Activated T-helper 9 cell treated with anti-CD3 and anti-CD28 coated beads, Interleukin-2, amount 50 U/mL, for 16 hours (primary cell): ENCODE results near the gene CFAP65.

Source experiments
- DNase-seq: peaks from one replicate; pipeline ENCODE4 v3.0.0-alpha.2; 2020; ENCODE audit warnings: low read depth

The CFAP65 gene

DNA sequence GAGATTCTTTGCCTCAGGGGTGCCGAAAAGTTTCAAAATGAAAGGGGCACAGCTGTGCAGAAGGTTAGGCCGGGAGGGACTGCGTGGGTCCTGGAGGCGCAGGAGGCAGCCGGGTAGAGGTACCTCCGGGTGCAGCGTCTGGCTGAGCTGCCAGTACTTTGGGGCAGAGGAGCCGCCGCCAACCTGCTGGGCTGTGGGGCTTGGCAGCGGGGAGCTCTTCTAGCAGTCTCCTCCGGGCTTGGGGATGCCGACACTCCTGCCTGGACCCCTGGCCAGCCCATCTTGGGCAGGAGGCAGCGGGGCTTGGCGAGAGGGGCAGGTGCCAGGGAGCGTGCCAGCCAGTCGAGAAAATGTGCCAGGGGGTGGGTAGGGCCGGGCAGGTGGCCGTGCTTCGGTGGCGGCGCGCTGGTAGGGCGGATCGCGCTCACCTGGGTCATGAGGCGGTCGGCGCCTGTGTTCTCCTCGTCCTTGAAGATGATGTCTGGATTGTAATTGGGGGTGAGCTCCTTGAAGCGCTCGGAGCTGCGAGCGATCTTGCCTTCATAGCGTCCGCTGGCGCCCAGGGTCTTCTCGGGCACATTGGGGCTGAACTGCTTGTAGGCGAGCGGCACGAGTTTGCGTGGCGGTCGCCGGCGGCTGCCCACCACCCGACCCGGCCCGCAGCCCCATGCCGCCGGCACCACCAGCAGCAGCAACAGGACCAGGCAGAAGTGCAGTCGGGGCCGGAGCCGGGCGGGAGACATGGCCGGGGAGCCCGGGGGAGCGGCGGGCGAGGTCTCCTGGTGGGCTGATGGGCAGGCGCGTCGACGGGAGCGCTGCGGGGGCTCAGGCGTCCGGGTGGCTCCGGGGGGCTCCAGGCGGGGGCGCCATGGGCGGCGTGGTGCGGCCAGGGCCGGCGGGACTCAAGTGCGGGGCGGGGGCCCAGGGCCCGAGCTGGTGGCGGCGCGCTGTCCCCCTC, 18.7 kb upstream of the CFAP65 start:
- no peak for DNase-seq

DNA sequence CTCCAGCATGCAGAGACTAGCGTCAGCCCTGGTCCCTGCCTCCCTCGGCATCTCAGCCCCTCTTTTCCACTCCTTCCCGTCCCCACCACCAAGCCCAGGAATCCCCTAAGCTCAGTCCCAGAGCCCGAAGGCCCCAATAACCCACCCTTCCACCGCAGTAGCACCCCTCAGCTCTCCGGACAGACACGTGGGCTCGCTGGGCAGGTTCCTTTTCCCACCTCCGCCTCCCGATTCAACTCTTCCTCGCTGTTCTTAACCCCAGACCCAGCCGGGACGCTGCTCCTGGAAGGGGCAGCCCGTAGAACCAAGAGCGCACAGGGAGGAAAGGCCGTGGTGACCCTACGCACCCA, 18.0 kb upstream of the CFAP65 start:
- DNase-seq = no peak

DNA sequence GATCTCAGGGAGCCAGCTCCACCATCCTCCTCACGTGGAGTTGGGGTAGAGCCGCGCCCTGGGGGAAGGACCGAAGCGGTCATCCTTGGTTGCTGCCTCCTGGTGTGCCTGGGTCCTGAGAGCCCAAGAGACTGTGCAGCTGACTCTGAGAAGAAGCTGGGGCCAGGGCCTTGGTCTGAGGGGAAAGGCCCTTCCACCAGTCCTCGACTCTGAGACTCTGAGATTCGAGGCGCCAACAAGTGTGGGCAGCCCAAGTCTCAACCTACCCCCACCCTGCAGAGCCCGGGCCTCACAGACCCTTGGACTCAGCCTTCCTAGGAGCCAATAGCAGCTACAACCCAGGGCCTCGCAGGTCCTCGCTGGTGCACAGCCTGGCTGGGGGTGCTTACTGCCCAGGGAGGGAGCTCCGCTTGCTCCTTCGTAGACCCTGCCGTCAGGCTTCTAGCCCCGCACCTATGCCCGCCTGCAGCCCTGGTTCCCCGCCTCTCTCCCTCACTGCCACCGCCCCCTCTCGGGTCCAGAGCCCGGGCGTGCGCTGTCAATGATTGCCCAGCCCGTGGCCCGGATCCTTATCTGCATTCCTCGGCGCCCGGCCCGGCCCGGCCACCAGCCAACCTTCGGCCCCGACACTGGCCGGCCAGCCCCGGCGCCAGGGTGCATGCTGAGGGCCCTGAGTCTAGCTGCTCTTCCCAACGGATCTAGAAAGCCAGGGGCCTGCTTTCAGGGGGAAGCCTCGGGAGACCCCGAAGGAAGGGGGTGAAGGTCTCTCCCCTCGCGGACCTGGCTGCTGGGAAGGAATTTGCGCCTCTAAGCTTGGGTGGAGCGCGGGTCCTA, 17.4 kb upstream of the CFAP65 start:
- no peak for DNase-seq

DNA sequence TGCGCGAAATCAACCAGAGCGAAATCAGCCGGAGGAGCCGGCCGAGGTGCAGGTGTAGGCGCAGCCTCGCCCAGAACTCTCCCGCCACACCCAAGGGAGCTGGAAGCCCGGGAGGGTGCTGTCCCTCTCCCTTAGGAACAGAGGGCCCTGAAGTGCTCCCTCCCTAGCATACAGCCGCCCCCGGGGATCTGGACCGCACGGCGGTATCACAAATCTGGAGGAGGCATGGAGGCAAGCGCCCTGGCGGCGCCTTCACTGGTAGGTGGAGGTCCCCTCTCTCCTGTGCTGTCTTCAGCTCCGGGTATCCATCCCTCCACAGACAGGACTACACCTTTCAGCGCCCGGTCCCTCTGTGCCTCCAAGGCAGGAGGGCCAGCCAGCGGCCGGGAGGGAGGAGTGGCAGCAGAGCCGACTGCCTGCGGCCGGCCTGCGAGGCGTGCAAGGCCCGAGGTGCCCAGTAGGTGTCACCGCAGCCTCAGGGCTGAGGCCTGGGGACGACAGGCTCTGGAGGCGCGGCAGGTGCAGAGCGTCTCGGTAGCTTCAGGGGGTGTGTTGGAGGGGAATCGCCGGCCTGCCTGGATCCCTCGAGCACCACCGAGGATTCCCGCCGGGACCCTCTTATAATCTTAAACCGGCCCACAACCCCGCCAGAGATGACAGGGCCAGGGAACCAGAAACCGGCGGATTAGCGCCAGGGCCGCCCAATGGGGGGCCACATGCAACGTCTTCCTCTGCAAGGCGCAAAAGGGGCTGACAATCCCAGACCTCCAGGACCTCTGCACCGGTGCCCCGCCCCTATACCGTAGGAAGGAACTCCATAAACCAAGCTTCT, 16.6 kb upstream of the CFAP65 start:
- peak; percentile 66 for DNase-seq

DNA sequence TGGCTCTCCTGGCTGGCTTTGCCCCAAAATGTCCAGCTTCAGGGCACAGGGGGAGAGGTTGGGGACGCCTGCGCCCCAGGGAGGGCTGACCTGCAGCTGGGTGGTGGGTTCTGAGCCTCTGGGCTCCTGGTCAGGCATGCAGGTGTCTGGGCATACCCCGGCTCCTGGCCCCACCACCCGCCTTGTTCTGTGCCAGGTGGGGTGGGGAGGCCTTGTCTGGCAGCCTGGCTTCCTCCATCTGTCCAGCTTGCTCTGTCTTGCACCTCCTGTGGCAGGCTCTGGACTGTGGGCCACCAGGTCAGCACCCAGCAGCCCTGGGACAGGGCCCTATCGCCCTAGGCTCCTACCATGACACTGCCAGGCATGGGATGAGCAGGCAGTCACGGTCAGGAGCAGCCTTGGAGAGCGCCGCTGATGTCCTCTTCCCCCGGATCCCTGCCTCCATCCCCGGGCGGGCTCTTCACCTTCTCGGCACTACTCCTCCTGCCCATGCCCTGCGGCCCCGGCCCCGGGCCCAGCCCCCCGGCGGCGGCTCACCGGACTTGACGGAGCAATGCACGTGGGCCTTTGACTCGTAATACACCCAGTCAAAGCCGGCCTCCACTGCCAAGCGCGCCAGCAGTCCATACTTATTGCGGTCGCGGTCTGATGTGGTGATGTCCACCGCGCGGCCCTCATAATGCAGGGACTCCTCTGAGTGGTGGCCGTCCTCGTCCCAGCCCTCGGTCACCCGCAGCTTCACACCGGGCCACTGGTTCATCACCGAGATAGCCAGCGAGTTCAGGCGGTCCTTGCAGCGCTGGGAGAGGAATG, 15.8 kb upstream of the CFAP65 start:
- DNase-seq = no peak

DNA sequence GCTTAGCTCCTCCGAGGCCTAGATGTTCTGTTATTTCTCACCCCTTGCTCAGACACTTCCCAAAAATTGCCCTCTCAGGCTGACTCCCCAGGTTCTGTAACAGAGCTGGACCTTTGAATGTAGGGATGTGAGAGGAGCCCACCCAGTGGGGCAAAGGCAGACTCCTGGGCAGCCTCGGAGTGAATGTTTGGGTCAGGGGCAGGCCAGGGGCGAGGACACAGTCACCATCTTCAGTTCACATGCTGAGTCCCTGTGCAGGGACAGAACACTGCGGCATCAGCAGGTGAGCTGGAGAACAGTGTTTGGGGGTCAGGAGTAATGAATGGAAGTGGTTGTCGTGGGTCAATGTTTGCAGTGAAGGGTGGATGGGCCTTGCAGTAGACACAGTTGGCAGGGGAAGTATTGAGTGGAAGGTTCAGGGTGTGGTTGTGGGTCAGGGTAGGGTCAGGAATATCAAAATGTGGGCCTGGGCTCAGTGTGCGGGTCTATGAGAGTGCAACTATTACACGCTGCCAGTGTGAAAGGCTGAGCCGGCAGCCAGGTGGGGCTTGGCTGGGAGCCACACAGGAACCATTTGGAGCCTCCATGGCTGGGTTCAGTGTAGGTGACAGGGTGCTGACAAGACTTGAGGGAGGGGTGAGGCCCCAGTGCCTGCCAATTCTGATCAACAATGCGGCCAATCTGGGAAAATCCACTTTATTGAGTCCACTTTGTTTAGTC, 15.0 kb upstream of the CFAP65 start:
- DNase-seq = no peak

DNA sequence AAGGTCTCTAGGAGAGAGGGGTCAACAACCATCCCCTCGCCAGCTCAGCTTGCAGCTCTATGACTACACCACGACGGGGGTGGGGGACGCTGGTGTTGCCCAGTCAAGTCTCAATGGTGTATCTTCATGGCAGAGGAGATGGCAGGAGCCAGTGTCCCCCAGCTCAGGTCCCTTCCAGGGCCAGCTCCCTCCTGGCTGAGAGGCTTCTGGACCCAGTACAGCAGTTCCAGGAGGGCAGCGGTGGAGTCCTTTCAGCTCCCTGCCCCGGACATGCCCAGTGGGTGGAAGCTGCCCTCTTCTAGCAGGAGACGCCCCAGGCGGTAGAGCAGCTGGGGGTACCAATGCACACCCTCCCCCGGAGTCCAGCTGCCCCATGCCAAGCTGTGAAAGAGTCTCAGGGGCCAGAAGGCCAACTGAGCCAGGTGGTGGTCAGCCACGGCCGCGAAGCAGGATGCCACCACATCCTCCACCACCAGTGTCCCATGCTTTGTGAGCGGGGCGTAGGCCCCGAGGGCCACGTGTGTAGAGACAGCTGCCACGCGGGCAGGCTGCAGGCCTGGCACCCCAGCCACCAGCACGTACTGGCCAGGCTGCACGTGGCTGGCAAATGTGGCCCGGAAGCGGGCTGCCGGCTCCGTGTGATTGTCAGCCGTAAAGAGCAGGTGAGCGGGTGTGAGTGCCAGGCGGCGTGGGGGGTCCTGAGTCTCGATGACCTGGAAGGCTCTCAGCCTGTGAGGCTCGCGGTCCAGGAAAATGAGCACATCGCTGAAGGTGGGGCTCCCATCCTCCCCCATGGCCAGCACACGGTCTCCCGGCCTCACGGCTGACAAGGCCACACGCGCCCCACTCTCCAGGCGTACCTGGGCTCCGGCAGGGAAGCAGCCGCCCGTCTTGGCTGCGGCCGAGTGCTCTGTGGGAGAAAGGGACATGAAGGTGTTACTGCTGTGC, 13.9 kb upstream of the CFAP65 start:
- DNase-seq = no peak

DNA sequence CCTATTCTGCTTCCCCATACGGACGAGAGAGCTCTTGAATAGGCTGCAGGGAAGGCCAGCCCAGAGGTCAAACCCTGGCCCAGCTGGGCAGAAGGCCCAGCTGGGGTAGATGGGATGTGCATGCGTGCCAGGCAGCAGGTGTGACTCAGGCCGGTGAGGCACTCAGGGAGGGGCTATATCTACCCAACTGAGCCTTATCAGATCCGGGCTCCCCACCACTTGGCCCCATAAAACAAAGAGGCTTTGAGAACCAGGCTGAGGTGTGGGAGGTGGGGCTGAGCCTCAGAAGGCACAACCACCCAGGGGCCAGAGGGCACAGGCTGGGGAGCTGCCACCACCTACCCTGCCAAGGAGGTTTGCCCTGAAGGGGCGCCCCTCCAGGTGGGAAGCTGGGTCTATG, 8.0 kb upstream of the CFAP65 start:
- DNase-seq = no peak

DNA sequence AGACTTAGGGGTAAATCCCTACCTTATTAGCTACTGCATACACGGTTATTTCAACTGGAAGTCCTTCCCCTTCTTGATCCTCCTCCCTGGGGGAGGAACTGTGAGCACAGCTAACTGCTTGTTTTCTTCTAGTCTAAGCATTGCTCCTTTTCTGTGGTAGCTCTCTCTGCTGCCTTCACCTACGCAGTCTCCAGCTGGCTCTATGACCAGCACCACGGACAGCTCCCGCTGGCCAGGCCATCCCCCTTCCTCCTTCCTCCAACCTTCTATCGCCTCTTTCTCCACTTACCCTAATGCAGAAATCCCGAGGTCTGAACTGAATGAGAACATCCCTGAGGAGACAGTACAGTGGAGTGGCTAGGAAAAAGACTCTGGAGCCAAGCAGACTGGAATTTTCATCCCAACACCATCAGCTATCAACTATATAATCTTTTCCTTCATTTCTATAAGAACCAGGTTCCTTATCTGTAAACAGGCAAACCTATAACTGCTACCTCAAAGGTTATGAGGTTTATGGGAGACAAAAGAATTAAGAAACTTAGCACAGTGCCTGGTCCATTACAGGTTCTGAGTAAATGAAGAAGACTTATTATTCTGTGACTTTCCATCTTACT, 4.7 kb upstream of the CFAP65 start:
- DNase-seq = no peak

DNA sequence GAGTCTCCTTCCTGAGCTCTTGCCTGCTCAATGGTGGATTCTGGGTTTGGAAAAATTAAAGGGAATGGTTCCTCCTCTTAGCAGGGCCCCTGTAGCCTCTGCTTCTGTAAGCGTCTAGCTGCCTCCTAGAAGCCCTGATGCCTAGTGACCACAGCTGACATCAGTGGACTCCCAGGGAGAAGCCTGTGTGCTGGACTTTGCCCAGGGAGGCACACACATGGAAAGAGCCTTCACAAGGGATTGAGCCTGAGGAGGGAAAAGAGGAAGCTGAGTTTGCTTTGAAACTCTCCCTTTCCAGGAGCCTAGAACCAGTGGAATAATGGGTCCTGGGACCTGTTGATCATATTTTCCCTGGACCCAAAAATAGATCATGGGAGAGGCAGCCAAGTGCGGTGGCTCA, 1.4 kb upstream of the CFAP65 start:
- no peak for DNase-seq

DNA sequence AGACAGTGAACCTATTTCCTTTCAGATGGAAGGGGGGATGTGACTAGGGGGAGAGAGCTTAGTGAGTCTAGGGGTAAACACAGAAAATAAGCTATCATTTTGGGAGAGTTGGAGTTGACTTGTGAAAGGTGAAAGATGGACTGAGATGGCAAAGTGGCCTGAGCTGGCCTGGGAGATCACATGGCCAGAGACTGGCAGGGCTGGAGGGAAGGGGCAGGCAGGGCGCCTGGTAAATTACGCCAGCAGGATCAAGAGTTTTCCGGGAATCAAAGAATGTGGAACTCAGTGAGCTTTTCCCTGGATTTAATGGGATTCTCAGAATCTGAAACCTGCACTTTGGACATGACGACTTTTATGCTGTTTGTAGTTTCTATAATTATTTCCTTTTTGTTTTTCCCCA, 841 bp upstream of the CFAP65 start:
- no peak for DNase-seq

DNA sequence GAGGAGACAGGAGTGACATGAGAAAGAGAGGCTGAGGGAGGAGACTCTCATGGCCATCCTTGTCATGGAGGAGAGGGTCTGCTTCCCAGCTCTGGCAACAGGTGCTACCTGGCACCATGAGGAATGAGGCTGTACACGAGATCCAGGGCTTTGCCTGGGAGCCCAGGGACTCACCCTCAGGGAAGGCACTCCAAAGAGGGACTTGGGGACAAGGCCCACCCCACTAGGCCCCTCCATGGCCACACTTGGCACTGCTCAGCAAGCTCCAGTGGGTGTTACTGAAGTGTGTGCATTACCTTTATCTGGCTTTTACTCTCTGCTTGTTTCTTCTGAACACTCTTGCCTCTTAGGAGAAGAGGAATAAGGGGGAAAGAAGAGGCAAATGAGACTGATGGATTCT, 2.7 kb downstream of the CFAP65 start:
- no peak for DNase-seq

DNA sequence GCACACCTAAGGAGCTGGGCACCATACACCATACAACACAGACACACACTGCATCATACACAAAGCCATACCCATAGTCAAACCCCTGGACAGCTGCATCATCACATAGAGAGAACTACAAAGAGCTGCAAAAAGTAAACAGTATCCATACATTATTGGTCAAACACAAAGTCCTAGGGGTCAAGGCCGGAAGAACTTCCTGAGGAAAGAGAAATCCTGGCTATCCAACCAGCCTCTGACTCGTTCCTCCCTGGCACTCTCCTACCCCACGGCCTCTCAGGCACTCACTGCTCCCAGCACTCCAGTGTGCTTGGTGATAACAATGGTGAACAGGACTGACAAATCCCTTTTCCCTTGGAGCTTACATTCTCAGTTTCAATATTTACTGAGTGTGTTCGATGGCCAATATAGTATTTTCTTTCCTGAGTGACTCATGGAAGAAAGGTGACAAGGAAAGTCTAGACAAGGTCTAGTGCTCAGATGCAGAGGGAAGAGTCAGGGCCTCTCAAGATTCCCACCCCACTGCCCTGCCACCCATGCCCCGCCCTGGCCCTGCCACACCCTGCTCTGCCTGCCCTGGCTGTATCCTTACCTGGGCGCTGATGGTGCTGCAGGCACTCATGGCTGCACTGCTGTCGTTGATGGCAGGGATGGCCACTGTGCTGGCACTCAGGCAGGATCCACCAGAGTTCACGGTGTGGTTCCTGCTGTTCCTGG, 3.4 kb downstream of the CFAP65 start:
- DNase-seq = no peak

DNA sequence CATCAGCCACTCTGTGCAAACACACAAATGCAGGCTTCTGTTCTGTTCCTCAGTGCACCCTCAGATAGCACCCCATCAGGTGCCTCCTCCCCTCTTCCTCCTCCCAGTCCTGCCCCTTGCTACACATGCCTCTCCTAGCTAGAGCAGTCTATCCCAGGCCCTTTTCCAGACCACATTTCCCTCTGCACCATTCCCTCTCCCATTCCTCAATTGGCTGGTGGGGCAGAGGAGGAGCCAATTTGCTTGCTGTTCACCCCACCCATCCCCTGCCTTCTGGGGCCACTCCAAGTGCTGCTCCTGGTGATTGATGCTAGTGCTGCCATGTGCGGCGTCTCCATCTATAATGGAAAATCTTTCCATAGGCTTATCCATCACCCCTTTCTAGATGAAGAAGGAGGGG, 5.4 kb downstream of the CFAP65 start:
- no peak for DNase-seq

DNA sequence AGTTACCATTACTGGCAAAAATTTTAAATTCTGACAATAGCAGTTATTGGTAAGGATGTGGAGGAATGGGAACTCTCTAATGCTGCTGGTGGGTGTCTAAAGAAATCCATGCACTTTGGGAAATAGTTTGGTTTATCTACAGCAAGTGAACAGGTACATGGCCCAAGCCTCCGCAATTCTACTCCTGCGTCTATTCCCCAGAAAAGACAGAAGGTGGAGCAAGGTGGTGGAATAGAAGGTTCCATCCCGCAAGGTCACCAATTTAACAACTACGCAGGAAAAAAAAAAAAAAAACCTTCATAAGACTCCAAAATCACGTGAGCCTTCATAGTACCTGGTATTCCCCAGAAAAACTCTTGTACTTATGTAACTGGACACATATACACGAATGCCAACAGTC, 6.5 kb downstream of the CFAP65 start:
- no peak for DNase-seq

DNA sequence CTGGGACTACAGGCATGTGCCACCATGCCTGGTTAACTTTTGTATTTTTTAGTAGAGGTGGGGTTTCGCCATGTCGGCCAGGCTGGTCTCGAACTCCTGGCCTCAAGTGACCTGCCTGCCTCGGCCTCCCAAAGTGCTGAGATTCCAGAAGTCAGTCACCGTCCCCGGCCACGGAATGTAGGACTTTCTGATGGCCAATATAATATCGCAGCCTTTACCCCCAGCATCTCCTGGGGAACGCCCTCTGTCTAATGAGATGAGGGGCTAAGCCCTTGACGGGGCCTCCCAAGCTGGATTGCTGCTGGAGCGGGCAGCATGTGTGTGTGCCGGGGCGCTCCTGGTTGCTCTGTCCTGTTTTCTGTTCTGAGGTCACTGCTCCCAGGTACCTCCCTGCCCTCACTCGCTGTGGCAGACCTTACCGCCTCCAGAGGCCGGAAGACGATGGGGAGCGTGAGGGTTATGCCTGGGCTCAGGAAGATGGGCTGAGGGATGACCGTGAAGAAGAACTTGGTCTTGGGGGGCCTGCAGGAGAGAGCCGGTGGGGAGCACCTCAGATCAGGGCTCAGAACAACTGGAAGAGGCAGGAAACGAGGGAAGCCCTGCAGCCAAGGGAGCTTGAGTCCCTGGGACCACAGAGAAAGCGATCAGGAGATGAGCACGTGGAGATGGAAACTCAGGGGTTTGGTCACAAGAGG, 9.1 kb downstream of the CFAP65 start:
- no peak for DNase-seq

DNA sequence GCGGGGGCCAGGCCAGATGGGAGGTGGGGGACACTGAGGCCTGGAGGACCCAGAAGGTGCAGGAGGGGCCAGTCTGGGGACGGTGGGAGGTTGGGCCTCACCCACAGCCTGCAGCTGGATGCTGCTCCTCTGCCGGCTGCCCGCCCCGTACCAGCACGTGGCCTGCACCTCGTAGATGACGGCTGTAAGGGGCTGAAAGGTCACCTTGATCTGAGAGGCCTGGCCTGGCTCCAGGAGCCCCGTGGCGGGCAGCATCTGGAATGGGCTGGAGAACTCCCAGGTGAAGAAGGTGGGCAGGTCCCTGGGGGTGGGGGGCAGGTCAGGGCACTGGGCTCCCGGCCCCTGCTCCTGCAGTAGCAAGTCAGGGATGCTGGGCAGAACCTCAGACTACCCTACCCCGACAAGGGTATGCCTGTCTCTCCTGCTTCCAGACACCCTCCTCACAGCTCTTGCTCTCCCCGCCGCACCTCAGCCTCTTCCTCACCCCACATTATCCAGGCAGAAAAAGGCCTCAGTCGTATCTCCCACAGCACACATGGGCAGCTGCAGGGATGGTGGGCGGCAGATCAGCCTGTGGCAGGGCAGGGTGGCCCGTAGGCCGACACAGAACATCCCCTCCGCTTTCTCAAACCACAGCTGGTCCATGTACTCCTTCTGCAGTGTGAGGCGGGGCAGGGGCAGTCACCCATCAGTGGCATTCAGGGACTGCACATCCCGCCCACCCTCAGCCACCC, 10.1 kb downstream of the CFAP65 start:
- no peak for DNase-seq
